HepG2 (cell line): ENCODE data around the gene GMFB. TPM values are rescaled to one million over a fixed set of nuclear protein-coding genes. Genes with fewer than 3 reads are reported as not detected.
A peak's percentile ranks its signal among the peaks of the same experiment; 100 is the strongest.

Experiments
- AGO1 ChIP-seq: fragments of 200-400 bp; formaldehyde crosslinking; IDR thresholded peaks from 2 replicates; pipeline ENCODE4 v1.6.1; 2017; ENCODE audit warnings: mild to moderate bottlenecking, low read depth, low read length, moderate library complexity; ENCODE audit not compliant: poor library complexity, severe bottlenecking
- ARID5B ChIP-seq: IDR thresholded peaks from 2 replicates; pipeline ENCODE4 v1.4.0; 2020; ENCODE audit warnings: mild to moderate bottlenecking, missing genetic modification reagents
- ATF4 ChIP-seq, 2 experiments: fragments of 450-650 bp in 1 of 2; sonication (generic) in 1 of 2; formaldehyde crosslinking; IDR thresholded peaks; 2 replicates each; pipeline versions ENCODE4 v1.5.0 to v1.8.0; 2020 to 2022; ENCODE audit warnings: mild to moderate bottlenecking in 1 of 2, missing genetic modification reagents in 1 of 2
- CEBPB ChIP-seq: IDR thresholded peaks from 2 replicates; pipeline ENCODE4 v1.6.1; 2011; ENCODE audit warnings: low read depth, low read length, improper control_type of control experiment, borderline replicate concordance
- E2F2 ChIP-seq: sonication (generic); formaldehyde crosslinking; IDR thresholded peaks from 2 replicates; pipeline ENCODE4 v1.4.0; 2020; ENCODE audit warnings: missing genetic modification reagents, borderline replicate concordance
- EHMT2 ChIP-seq: fragments of 200-600 bp; sonication (generic); IDR thresholded peaks from 2 replicates; pipeline ENCODE4 v1.7.0; 2017; ENCODE audit warnings: antibody characterized with exemption, low read depth, low read length, borderline replicate concordance
- FOXA3 ChIP-seq: IDR thresholded peaks from 2 replicates; pipeline ENCODE4 v1.6.1; 2016; ENCODE audit warnings: missing genetic modification reagents, missing compliant biosample characterization
- HBP1 ChIP-seq: IDR thresholded peaks from 2 replicates; pipeline ENCODE4 v1.6.1; 2016; ENCODE audit warnings: low read depth, control low read depth
- TFE3 ChIP-seq: IDR thresholded peaks from 2 replicates; pipeline ENCODE4 v1.6.1; 2016
- ZBTB43 ChIP-seq: sonication (generic); formaldehyde crosslinking; conservative IDR thresholded peaks from 2 replicates; pipeline ENCODE4 v1.4.0; 2020; ENCODE audit warnings: missing genetic modification reagents
- ZBTB44 ChIP-seq: sonication (generic); formaldehyde crosslinking; IDR thresholded peaks from 2 replicates; pipeline ENCODE4 v1.4.0; 2020; ENCODE audit warnings: missing genetic modification reagents
- ZFP36 ChIP-seq: fragments of 150-350 bp; IDR thresholded peaks from 2 replicates; pipeline ENCODE4 v1.6.1; 2018; ENCODE audit warnings: borderline replicate concordance, low read length, low read depth; ENCODE audit not compliant: partially characterized antibody
- ZMYM3 ChIP-seq: sonication (generic); formaldehyde crosslinking; IDR thresholded peaks from 2 replicates; pipeline ENCODE4 v1.5.1; 2020; ENCODE audit warnings: mild to moderate bottlenecking, missing genetic modification reagents
- ZNF33A ChIP-seq: sonication (generic); formaldehyde crosslinking; IDR thresholded peaks from 2 replicates; pipeline ENCODE4 v1.5.1; 2020; ENCODE audit warnings: missing genetic modification reagents, mild to moderate bottlenecking, moderate library complexity, borderline replicate concordance
- ZNF501 ChIP-seq: sonication (generic); formaldehyde crosslinking; IDR thresholded peaks from 2 replicates; pipeline ENCODE4 v1.5.1; 2020; ENCODE audit warnings: mild to moderate bottlenecking, moderate library complexity, missing genetic modification reagents
- ZNF577 ChIP-seq: sonication (generic); formaldehyde crosslinking; IDR thresholded peaks from 2 replicates; pipeline ENCODE4 v1.4.0; 2020; ENCODE audit warnings: mild to moderate bottlenecking, low read depth, missing genetic modification reagents, borderline replicate concordance
- polyA plus RNA-seq, 8 experiments: library from polyadenylated mRNA; depleted of rRNA in 3 of 8; stranded (reverse) in 7 of 8; unstranded in 1 of 8; fragments of >200 nt; fragmentation: Illumina TruSeq in 4 of 8; extraction: Trizol in 4 of 8; gene quantifications; 2 replicates each; pipeline versions ENCODE4 v1.2.1 to v1.2.3, GENCODE V29; 2011 to 2016; ENCODE audit warnings: low read depth in 4 of 8, missing spikeins in 1 of 8, mixed read lengths in 1 of 8; ENCODE audit not compliant: insufficient read depth in 1 of 8
- total RNA-seq, 5 experiments: library from RNA; depleted of rRNA; stranded (reverse); fragments of >200 nt; fragmentation: Illumina TruSeq; extraction: Trizol; gene quantifications; 2 replicates each; pipeline ENCODE4 v1.2.3, GENCODE V29; 2016; ENCODE audit warnings: low read depth in 1 of 5

The GMFB gene
- total and polyA plus RNA-seq, 2 of the 13 experiments (the other 11 are each of a cell fraction or from before 2014, with no cell fraction given), result 17.3 to 68.2 TPM

GRCh38 chr14:54503486-54503885, 14.7 kb upstream of the GMFB start (continued):
- TF ChIP-seq HBP1 (CRISPR knock-in tag) (no peak), ZNF33A (CRISPR knock-in tag) (no peak), ARID5B (CRISPR knock-in tag) (peak; percentile 34; the same call in 1 of the 2 replicates), EHMT2 (no peak), ZBTB43 (CRISPR knock-in tag) (no peak), CEBPB (0 out of 2 replicates have a peak, but pooled peaks have one; percentile 7), ZNF501 (CRISPR knock-in tag) (no peak), ATF4 (CRISPR knock-in tag; IDR thresholded peaks at IDR 0.05) (no peak), ZFP36 (no peak), ZMYM3 (CRISPR knock-in tag) (no peak), ZNF577 (CRISPR knock-in tag) (no peak), ZBTB44 (CRISPR knock-in tag) (no peak), FOXA3 (CRISPR knock-in tag) (peak; percentile 47; the same call in 1 of the 2 replicates), TFE3 (no peak), AGO1 (no peak), E2F2 (CRISPR knock-in tag) (no peak)
